ENCODE data around the gene FBXW2. TPM values are rescaled to one million over a fixed set of nuclear protein-coding genes. Genes with fewer than 3 reads are reported as not detected.
A peak's percentile ranks its signal among the peaks of the same experiment; 100 is the strongest.
"Not testable (repeated sequence)": the region's sequence is repeated elsewhere in the genome, so short reads cannot be mapped to it uniquely, and the experiment has no call there.

The FBXW2 gene
- total RNA-seq, 2 donors from 2014 or later: 50.4 to 87.8 TPM

DNA sequence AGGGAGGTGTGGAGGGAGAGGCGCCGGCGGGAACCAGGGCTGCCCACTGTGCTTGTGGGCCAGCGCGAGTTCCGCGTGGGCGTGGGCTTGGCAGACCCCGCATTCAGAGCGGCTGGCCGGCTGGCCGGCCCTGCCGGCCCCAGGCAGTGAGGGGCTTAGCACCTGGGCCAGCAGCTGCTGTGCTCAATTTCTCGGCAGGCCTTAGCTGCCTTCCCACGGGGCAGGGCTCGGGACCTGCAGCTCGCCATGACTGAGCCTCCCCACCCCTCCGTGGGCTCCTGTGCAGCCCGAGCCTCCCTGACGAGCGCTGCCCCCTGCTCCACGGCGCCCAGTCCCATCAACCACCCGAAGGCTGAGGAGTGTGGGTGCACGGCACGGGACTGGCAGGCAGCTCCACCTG is 46.9 kb downstream of the FBXW2 start:
- ATAC-seq (replicated peaks); H3K9me3 Mint-ChIP-seq; H3K4me1 Mint-ChIP-seq; H3K4me3 Mint-ChIP-seq; H3K27me3 Mint-ChIP-seq; H3K27ac Mint-ChIP-seq; H3K36me3 Mint-ChIP-seq (ENCODE audit: low read depth): not testable (repeated sequence)

DNA sequence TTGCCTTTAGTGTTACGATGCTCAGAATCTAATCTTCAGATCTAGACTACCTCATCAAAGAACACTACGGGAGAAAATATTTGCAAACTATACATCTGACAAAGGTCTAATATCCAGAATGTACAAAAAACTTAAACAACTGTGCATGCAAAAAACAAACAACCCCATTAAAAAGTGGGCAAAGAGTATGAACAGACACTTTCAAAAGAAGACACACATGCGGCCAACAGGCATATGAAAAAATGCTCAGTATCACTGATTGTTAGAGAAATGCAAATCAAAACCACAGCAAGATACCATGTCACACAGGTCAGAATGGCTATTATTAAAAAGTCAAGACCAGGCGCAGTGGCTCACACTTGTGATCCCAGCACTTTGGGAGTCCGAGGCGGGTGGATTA is 47.9 kb downstream of the FBXW2 start:
- H3K4me3 Mint-ChIP-seq: no peak overlapping the region
- ATAC-seq (replicated peaks): no peak
- no peaks in the 10 kb centered on the region for H3K4me1 Mint-ChIP-seq
- no peaks in the 10 kb centered on the region for H3K27me3 Mint-ChIP-seq
- no peaks in the 10 kb centered on the region for H3K36me3 Mint-ChIP-seq (ENCODE audit: low read depth)
- H3K9me3 Mint-ChIP-seq: no peaks in the 10 kb centered on the region
- no peak overlapping the region for H3K27ac Mint-ChIP-seq

DNA sequence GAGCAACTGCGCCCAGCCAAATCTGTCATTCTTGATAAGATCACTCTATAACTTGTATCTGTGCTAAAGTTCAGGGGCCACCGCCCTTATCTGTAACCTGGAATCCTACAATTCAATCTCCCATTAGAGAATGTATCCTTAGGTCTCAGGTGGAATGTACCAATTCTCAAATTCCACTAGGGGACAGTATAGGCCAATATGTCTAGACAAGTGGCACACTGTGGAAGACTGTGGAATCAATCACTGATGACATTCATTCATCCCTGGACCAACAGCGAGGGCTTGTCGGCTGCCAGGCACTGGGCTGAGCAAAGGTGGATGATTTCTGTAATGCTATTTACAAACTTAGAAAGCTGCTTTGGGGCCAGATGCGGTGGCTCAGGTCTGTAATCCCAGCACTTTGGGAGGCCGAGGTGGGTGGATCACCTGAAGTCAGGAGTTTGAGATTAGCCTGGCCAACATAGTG is 50.2 kb downstream of the FBXW2 start:
- Mint-ChIP-seq H3K4me1 (no peaks in the 10 kb centered on the region), H3K9me3 (no peaks in the 10 kb centered on the region), H3K4me3 (no peak overlapping the region), H3K27me3 (no peaks in the 10 kb centered on the region), H3K27ac (peak overlapping the region; percentile 38), H3K36me3 (ENCODE audit: low read depth) (no peaks in the 10 kb centered on the region)
- ATAC-seq (replicated peaks): peak; percentile 73

GRCh38 chr9:120741701-120742100 is 51.5 kb downstream of the FBXW2 start:
- Mint-ChIP-seq H3K9me3 (no peaks in the 10 kb centered on the region), H3K27ac (no peak overlapping the region), H3K4me3 (no peak overlapping the region), H3K27me3 (no peaks in the 10 kb centered on the region), H3K36me3 (ENCODE audit: low read depth) (no peaks in the 10 kb centered on the region), H3K4me1 (no peaks in the 10 kb centered on the region)
- no peak for ATAC-seq (replicated peaks)

DNA sequence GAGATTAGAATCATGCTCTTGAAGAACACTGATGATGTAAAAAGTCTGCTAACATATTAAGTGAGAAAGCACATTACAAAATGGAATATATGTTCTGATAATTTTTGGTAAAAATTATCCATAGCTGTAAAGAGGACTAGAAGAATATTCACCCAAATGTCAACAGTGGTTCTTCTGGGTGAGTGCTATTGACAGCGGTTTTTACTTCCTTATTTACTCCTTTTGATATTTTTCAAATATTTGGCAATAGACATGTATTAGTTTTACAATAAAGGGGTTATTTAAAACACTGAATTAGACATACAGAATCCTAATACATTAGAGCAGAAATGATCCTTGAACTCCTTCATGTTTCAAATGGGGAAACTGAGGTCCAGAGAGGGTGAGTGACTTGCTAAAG is 52.0 kb downstream of the FBXW2 start:
- H3K27me3 Mint-ChIP-seq: no peaks in the 10 kb centered on the region
- H3K4me1 Mint-ChIP-seq: no peaks in the 10 kb centered on the region
- no peaks in the 10 kb centered on the region for H3K36me3 Mint-ChIP-seq (ENCODE audit: low read depth)
- no peaks in the 10 kb centered on the region for H3K9me3 Mint-ChIP-seq
- no peak for ATAC-seq (replicated peaks)
- no peak overlapping the region for H3K27ac Mint-ChIP-seq
- H3K4me3 Mint-ChIP-seq: no peak overlapping the region

GRCh38 chr9:120740132-120740531 is 53.1 kb downstream of the FBXW2 start:
- H3K27ac Mint-ChIP-seq: no peak overlapping the region
- no peaks in the 10 kb centered on the region for H3K27me3 Mint-ChIP-seq
- H3K4me3 Mint-ChIP-seq: no peak overlapping the region
- H3K9me3 Mint-ChIP-seq: no peaks in the 10 kb centered on the region
- ATAC-seq (replicated peaks): no peak
- no peaks in the 10 kb centered on the region for H3K4me1 Mint-ChIP-seq
- no peaks in the 10 kb centered on the region for H3K36me3 Mint-ChIP-seq (ENCODE audit: low read depth)

DNA sequence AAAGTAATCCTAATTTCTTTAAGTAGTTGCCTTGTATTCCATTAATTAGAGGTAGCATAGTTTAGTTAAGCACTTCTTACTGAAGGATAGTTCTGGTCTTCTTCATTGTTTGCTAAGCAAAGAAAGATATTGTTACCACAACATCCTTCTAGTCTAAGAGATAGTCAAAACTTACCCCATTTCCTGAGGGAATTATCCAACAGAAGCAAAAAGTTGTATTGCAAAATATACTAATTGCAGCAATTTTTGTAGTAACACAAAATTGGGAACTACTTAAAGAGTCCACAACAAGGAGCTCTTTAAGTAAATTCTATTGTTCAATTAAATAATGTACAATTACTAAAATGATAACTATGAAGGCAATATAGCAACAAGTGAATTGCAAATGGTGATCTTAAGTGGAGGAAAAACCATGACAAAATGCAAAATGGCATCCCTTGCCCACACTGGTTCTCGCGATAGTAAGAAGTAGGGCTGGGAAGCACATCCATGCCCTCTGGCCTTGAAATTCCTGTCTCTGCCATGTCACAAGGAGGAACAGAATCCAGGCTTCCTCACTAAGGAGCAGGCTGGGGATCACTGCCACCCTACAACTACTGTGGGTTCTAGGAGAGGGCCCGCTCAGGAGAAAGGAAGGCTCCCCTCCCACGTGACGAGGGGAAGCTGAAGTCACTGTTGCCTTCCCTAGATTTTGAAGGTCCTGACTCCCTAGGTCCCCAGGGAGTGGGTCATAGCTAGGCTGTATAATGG is 55.6 kb downstream of the FBXW2 start:
- H3K9me3 Mint-ChIP-seq: no peaks in the 10 kb centered on the region
- H3K4me1 Mint-ChIP-seq: no peaks in the 10 kb centered on the region
- H3K27me3 Mint-ChIP-seq: no peaks in the 10 kb centered on the region
- H3K27ac Mint-ChIP-seq: no peak overlapping the region
- ATAC-seq (replicated peaks): no peak
- no peak overlapping the region for H3K4me3 Mint-ChIP-seq
- no peaks in the 10 kb centered on the region for H3K36me3 Mint-ChIP-seq (ENCODE audit: low read depth)

GRCh38 chr9:120736881-120737280 is 56.3 kb downstream of the FBXW2 start:
- H3K27ac Mint-ChIP-seq: no peak overlapping the region
- no peaks in the 10 kb centered on the region for H3K9me3 Mint-ChIP-seq
- no peak for ATAC-seq (replicated peaks)
- no peaks in the 10 kb centered on the region for H3K4me1 Mint-ChIP-seq
- H3K36me3 Mint-ChIP-seq (ENCODE audit: low read depth): no peaks in the 10 kb centered on the region
- no peaks in the 10 kb centered on the region for H3K27me3 Mint-ChIP-seq
- H3K4me3 Mint-ChIP-seq: no peak overlapping the region

GRCh38 chr9:120735415-120736126 is 57.6 kb downstream of the FBXW2 start:
- no peaks in the 10 kb centered on the region for H3K9me3 Mint-ChIP-seq

GRCh38 chr9:120734607-120735410 is 58.4 kb downstream of the FBXW2 start:
- no peaks in the 10 kb centered on the region for H3K36me3 Mint-ChIP-seq (ENCODE audit: low read depth)
- peak overlapping the region; percentile 19 for H3K27ac Mint-ChIP-seq
- ATAC-seq (replicated peaks): no peak
- no peaks in the 10 kb centered on the region for H3K4me1 Mint-ChIP-seq
- no peak overlapping the region for H3K4me3 Mint-ChIP-seq
- H3K27me3 Mint-ChIP-seq: no peaks in the 10 kb centered on the region
- H3K9me3 Mint-ChIP-seq: no peaks in the 10 kb centered on the region

More at GRCh38 chr9:120735415-120736126, 57.6 kb downstream of the FBXW2 start:
- no peak for ATAC-seq (replicated peaks)
- no peaks in the 10 kb centered on the region for H3K4me1 Mint-ChIP-seq
- H3K27me3 Mint-ChIP-seq: no peaks in the 10 kb centered on the region
- H3K4me3 Mint-ChIP-seq: no peak overlapping the region
- H3K27ac Mint-ChIP-seq: no peak overlapping the region
- no peaks in the 10 kb centered on the region for H3K36me3 Mint-ChIP-seq (ENCODE audit: low read depth)

GRCh38 chr9:120733190-120733589 is 60.0 kb downstream of the FBXW2 start:
- H3K27ac Mint-ChIP-seq: no peak overlapping the region
- no peaks in the 10 kb centered on the region for H3K4me1 Mint-ChIP-seq
- H3K27me3 Mint-ChIP-seq: no peaks in the 10 kb centered on the region
- H3K9me3 Mint-ChIP-seq: no peaks in the 10 kb centered on the region
- no peak overlapping the region for H3K4me3 Mint-ChIP-seq
- ATAC-seq (replicated peaks): no peak
- H3K36me3 Mint-ChIP-seq (ENCODE audit: low read depth): no peaks in the 10 kb centered on the region

- Mint-ChIP-seq H3K4me3 (no peak overlapping the region), H3K27me3 (no peaks in the 10 kb centered on the region)
- no peak for ATAC-seq (replicated peaks)
Observed at GRCh38 chr9:120730654-120731514, 62.3 kb downstream of the FBXW2 start.

DNA sequence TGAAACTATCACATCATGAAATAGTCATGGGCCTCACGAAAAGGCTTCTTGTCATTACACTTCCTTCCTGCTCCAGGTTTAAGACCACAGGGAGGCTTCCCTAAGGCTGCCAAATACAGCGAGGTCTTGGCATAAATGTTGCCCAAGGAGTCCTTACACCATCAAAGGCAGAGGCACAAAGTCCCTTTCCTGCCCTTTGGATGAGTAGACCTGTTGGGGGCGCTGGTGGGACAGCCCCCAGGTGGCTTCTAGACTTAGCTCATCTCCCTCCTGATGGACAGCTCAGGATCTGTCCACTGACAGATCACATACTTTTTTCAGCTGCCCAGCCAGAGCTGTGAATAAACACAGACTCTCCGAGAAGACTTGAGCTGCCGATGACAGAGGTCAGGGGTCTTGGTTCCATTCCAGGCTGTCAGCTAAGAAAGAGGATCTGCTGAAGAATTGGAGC is 63.4 kb downstream of the FBXW2 start:
- ATAC-seq (replicated peaks): no peak
- no peak overlapping the region for H3K27ac Mint-ChIP-seq
- no peak overlapping the region for H3K4me3 Mint-ChIP-seq
- H3K27me3 Mint-ChIP-seq: no peaks in the 10 kb centered on the region
- peaks cover 5% of the 10 kb centered on the region for H3K4me1 Mint-ChIP-seq
- H3K36me3 Mint-ChIP-seq (ENCODE audit: low read depth): no peaks in the 10 kb centered on the region
- no peaks in the 10 kb centered on the region for H3K9me3 Mint-ChIP-seq

More at GRCh38 chr9:120730654-120731514, 62.3 kb downstream of the FBXW2 start:
- Mint-ChIP-seq H3K9me3 (no peaks in the 10 kb centered on the region), H3K27ac (peak overlapping the region; percentile 1), H3K36me3 (ENCODE audit: low read depth) (no peaks in the 10 kb centered on the region), H3K4me1 (peaks cover 5% of the 10 kb centered on the region)

GRCh38 chr9:120726484-120726883 is 66.7 kb downstream of the FBXW2 start:
- Mint-ChIP-seq H3K27me3 (no peaks in the 10 kb centered on the region), H3K4me1 (peaks cover 5% of the 10 kb centered on the region), H3K9me3 (no peaks in the 10 kb centered on the region), H3K36me3 (ENCODE audit: low read depth) (no peaks in the 10 kb centered on the region), H3K4me3 (no peak overlapping the region), H3K27ac (no peak overlapping the region)
- ATAC-seq (replicated peaks): peak; percentile 50
